ENCODE data around the gene OR1F1.
A peak's percentile ranks its signal among the peaks of the same experiment; 100 is the strongest.

The OR1F1 gene

DNA sequence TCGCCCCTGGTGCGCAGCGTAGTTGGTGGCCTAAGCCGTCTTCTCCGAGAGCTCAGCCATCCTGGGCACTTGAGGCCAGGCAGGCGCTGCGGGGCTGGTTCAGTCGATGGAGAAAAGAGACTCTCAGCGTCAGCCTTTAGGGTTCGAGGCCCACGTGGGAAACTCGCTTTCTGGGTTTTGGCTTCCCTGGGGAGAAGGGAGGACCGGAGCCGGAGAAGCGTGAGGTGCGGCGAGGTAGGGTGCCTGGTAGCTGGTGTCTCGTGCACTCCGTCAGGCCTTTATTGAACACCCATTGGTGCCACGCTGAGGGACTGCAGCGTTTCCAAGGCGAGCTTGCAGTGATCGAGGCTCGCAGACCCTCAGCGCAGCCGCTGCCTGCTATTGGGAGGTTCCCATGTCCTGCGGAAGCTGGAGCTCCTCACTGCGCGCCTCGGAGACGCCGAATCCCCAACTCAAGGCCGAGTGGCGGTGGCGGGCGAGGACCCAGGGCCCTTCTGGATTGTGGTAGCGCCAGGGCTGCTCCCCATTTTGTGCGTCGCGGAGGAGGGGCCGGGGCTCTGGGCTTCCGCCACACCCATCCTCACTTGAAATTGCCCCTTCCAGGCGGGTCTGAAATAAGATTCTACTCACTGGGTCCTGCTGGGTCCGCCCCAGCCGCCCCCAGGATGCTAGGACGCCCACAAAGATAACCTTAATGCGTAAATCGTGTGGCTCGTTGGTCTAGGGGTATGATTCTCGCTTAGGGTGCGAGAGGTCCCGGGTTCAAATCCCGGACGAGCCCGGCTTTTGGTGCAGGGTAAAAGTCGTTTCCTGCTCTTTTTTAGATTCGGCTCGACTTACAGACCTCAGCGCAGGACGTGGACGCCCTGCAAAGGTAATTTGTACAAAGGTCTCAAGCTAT, 1.2 kb downstream of the OR1F1 start:
- Histone ChIP-seq H2BK15ac (replicated peaks; ENCODE audit: low read depth) (no peak overlapping the region), H2BK120ac (ENCODE audit: low read depth, low read length) (no peak overlapping the region), H4K5ac (ENCODE audit: low read length) (no peak overlapping the region), H3K4me1 (ENCODE audit: control insufficient read depth, low read depth, low read length) (no peaks in the 10 kb centered on the region), H3K79me2 (ENCODE audit: control insufficient read depth, insufficient read depth, low read length) (no peaks in the 10 kb centered on the region), H3K56ac (ENCODE audit: low read length) (peak overlapping the region; percentile 92), H3K36me3 (ENCODE audit: control insufficient read depth, insufficient read depth, low read length) (no peaks in the 10 kb centered on the region), H2AK5ac (ENCODE audit: low read length) (no peak overlapping the region), H3K23ac (ENCODE audit: low read length) (peak overlapping the region; percentile 1), H3K4me3 (ENCODE audit: low read length) (peak overlapping the region; percentile 75), H3K18ac (ENCODE audit: low read length) (no peak overlapping the region), H3K27ac (ENCODE audit: low read depth, low read length) (no peak overlapping the region), H3K4me2 (ENCODE audit: low read length) (peak overlapping the region; percentile 54), H3K27me3 (ENCODE audit: insufficient read depth, low read length, poor library complexity) (no peaks in the 10 kb centered on the region), H3K4ac (ENCODE audit: low read depth, low read length) (no peak overlapping the region), H3K9ac (ENCODE audit: low read length) (peak overlapping the region; percentile 82), H2BK5ac (ENCODE audit: low read length) (no peak overlapping the region), H4K8ac (ENCODE audit: low read depth, low read length) (no peak overlapping the region), H3K79me1 (ENCODE audit: low read length) (no peaks in the 10 kb centered on the region)
- no CpG with 5 or more reads among the region's 61 CpGs for WGBS (ENCODE audit: extremely low coverage, insufficient coverage, low lambda C conversion rate)
- DNase-seq: peak; percentile 90

DNA sequence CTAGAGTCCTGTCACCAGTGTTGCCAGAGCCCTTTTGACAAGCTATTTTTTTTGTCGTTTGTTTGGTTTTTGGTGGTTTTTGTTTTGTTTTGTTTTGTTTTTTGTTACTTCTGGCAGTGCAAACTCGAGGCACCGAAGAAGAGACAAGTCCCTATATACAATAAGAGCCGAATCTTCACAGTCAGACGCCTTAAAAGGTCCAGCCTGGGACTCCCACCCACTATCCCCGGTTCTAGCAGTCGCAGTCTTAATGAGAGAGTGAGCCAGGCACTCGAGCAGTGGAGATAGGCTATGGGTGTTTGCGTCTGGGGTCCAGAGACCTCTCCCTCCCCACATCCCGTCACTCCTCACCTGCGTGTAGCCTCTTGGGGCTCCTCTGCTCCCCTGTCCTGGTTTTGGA, 1.9 kb downstream of the OR1F1 start:
- no peak overlapping the region for H2BK5ac ChIP-seq (ENCODE audit: low read length)
- H2BK120ac ChIP-seq (ENCODE audit: low read depth, low read length): no peak overlapping the region
- H3K79me1 ChIP-seq (ENCODE audit: low read length): no peaks in the 10 kb centered on the region
- H3K27me3 ChIP-seq (ENCODE audit: insufficient read depth, low read length, poor library complexity): no peaks in the 10 kb centered on the region
- H3K4me2 ChIP-seq (ENCODE audit: low read length): peak overlapping the region; percentile 1
- H4K8ac ChIP-seq (ENCODE audit: low read depth, low read length): no peak overlapping the region
- H3K4ac ChIP-seq (ENCODE audit: low read depth, low read length): no peak overlapping the region
- H3K56ac ChIP-seq (ENCODE audit: low read length): peak overlapping the region; percentile 31
- H3K79me2 ChIP-seq (ENCODE audit: control insufficient read depth, insufficient read depth, low read length): no peaks in the 10 kb centered on the region
- peak; percentile 23 for DNase-seq
- H3K9ac ChIP-seq (ENCODE audit: low read length): no peak overlapping the region
- no peak overlapping the region for H4K5ac ChIP-seq (ENCODE audit: low read length)
- WGBS (ENCODE audit: extremely low coverage, insufficient coverage, low lambda C conversion rate): no CpG with 5 or more reads among the region's 11 CpGs
- no peaks in the 10 kb centered on the region for H3K36me3 ChIP-seq (ENCODE audit: control insufficient read depth, insufficient read depth, low read length)
- H2BK15ac ChIP-seq (replicated peaks; ENCODE audit: low read depth): no peak overlapping the region
- H3K4me1 ChIP-seq (ENCODE audit: control insufficient read depth, low read depth, low read length): no peaks in the 10 kb centered on the region
- H2AK5ac ChIP-seq (ENCODE audit: low read length): no peak overlapping the region
- no peak overlapping the region for H3K4me3 ChIP-seq (ENCODE audit: low read length)
- H3K27ac ChIP-seq (ENCODE audit: low read depth, low read length): no peak overlapping the region
- no peak overlapping the region for H3K23ac ChIP-seq (ENCODE audit: low read length)
- no peak overlapping the region for H3K18ac ChIP-seq (ENCODE audit: low read length)

DNA sequence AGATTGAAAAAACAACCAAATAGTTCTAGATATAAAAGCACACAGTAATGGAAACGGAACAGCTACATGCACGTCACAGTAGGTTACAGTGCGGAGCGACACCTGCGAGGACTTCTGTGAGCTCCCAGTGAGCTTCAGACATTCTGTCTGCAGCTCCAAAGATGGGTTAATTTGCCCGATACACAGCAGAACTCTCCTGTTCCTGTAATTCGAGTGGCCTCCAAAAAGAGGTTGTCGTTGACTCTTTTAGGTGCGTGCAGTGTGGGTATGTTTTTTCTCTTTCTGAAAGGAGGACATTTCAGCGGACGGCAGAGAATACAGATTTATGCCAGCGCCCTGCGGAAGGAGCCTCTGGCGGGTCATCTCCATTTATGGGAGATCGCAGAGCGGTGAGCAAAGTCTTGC, 2.9 kb downstream of the OR1F1 start:
- Histone ChIP-seq H3K4me3 (ENCODE audit: low read length) (peak overlapping the region; percentile 23), H3K27me3 (ENCODE audit: insufficient read depth, low read length, poor library complexity) (no peaks in the 10 kb centered on the region), H3K4ac (ENCODE audit: low read depth, low read length) (no peak overlapping the region), H2BK15ac (replicated peaks; ENCODE audit: low read depth) (no peak overlapping the region), H2AK5ac (ENCODE audit: low read length) (no peak overlapping the region), H3K4me1 (ENCODE audit: control insufficient read depth, low read depth, low read length) (no peaks in the 10 kb centered on the region), H3K56ac (ENCODE audit: low read length) (no peak overlapping the region), H3K36me3 (ENCODE audit: control insufficient read depth, insufficient read depth, low read length) (no peaks in the 10 kb centered on the region), H3K18ac (ENCODE audit: low read length) (no peak overlapping the region), H3K23ac (ENCODE audit: low read length) (no peak overlapping the region), H3K79me1 (ENCODE audit: low read length) (no peaks in the 10 kb centered on the region), H2BK120ac (ENCODE audit: low read depth, low read length) (no peak overlapping the region), H3K9ac (ENCODE audit: low read length) (peak overlapping the region; percentile 43), H2BK5ac (ENCODE audit: low read length) (no peak overlapping the region), H3K79me2 (ENCODE audit: control insufficient read depth, insufficient read depth, low read length) (no peaks in the 10 kb centered on the region), H3K27ac (ENCODE audit: low read depth, low read length) (no peak overlapping the region), H4K5ac (ENCODE audit: low read length) (no peak overlapping the region), H4K8ac (ENCODE audit: low read depth, low read length) (no peak overlapping the region), H3K4me2 (ENCODE audit: low read length) (peak overlapping the region; percentile 88)
- peak; percentile 41 for DNase-seq
- no CpG with 5 or more reads among the region's 16 CpGs for WGBS (ENCODE audit: extremely low coverage, insufficient coverage, low lambda C conversion rate)

DNA sequence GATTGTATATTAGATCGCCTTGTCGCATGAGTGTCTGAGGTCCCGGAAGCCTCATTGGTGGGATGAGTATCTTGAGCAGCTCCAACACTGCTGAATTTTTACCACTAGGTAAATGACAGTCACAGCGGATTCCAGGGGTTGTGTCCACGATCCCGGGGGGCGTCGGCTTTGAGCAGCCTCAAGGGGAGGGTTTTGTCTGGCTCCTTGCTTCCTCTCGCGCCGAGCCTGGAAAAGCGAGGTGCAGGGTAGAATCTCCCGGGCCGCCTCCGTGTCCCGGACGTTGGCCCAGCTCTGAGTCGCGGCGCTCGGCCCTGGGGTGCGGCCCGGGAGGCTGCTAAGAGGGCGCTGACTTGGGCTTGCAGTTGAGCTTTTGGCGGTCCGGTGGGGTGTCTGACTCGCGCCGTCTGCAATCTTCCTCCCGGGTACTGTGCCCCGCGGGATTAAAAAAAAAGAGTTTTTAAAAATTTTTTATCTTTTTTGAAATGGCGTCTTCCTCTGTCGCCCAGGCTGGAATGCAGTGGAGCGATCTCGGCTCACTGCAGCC, 4.5 kb downstream of the OR1F1 start:
- WGBS (ENCODE audit: extremely low coverage, insufficient coverage, low lambda C conversion rate): no CpG with 5 or more reads among the region's 36 CpGs
- Histone ChIP-seq H3K27me3 (ENCODE audit: insufficient read depth, low read length, poor library complexity) (no peaks in the 10 kb centered on the region), H3K9ac (ENCODE audit: low read length) (no peak overlapping the region), H4K5ac (ENCODE audit: low read length) (no peak overlapping the region), H2BK15ac (replicated peaks; ENCODE audit: low read depth) (no peak overlapping the region), H3K79me2 (ENCODE audit: control insufficient read depth, insufficient read depth, low read length) (no peaks in the 10 kb centered on the region), H3K23ac (ENCODE audit: low read length) (no peak overlapping the region), H3K79me1 (ENCODE audit: low read length) (no peaks in the 10 kb centered on the region), H3K4me1 (ENCODE audit: control insufficient read depth, low read depth, low read length) (no peaks in the 10 kb centered on the region), H3K18ac (ENCODE audit: low read length) (no peak overlapping the region), H3K56ac (ENCODE audit: low read length) (no peak overlapping the region), H3K4ac (ENCODE audit: low read depth, low read length) (no peak overlapping the region), H4K8ac (ENCODE audit: low read depth, low read length) (no peak overlapping the region), H2BK120ac (ENCODE audit: low read depth, low read length) (no peak overlapping the region), H2BK5ac (ENCODE audit: low read length) (no peak overlapping the region), H3K4me2 (ENCODE audit: low read length) (no peak overlapping the region), H3K36me3 (ENCODE audit: control insufficient read depth, insufficient read depth, low read length) (no peaks in the 10 kb centered on the region), H3K27ac (ENCODE audit: low read depth, low read length) (no peak overlapping the region), H2AK5ac (ENCODE audit: low read length) (no peak overlapping the region), H3K4me3 (ENCODE audit: low read length) (no peak overlapping the region)
- DNase-seq: peak; percentile 21

DNA sequence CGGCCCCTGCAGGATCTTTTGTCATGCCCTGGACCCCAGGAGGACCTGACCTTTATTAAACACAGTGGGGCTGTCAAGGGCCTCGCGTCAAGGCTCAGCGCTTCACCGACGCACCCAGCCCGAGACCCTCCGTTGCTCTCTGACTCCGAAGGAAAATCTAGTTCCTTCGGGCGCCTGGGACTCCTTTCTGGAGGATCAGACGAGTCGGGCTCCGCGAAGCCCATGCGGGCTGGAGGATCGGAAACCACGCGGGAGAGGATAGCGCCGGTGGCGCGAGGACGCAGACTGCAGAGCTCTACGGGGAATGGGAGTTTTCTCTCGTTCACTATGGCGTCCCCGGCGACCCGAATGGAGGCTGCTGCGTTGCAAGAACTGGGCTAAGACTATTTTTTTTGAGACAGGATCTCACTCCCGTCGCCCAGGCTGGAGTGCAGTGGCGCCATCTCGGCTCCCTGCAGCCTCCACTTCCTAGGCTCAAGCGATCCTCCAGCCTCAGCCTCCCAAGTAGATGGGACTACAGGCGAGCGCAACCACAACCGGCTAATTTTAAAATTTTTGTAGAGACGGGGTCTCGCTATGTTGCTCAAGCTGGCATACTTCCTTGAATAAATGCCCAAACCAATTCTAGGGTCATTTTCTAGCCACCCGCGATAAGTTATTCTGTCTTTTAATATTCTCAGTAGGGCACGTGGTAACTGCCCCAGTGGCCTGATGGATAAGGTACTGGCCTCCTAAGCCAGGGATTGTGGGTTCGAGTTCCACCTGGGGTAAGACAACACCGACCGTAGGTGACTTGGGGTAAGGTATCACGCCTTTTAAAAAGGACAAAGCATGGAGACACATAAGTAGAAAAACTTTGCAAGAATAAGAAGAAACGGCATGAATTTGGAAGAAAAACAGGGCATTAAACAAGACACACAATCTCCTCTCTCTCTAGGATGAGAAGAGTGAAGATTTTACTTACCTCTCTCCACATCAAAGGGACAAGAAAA, 5.5 kb downstream of the OR1F1 start:
- no peak overlapping the region for H3K9ac ChIP-seq (ENCODE audit: low read length)
- DNase-seq: peak; percentile 40
- H4K5ac ChIP-seq (ENCODE audit: low read length): no peak overlapping the region
- no CpG with 5 or more reads among the region's 49 CpGs for WGBS (ENCODE audit: extremely low coverage, insufficient coverage, low lambda C conversion rate)
- H3K27me3 ChIP-seq (ENCODE audit: insufficient read depth, low read length, poor library complexity): no peaks in the 10 kb centered on the region
- no peaks in the 10 kb centered on the region for H3K79me1 ChIP-seq (ENCODE audit: low read length)
- no peak overlapping the region for H3K56ac ChIP-seq (ENCODE audit: low read length)
- H2BK120ac ChIP-seq (ENCODE audit: low read depth, low read length): no peak overlapping the region
- H3K27ac ChIP-seq (ENCODE audit: low read depth, low read length): no peak overlapping the region
- no peaks in the 10 kb centered on the region for H3K79me2 ChIP-seq (ENCODE audit: control insufficient read depth, insufficient read depth, low read length)
- H2BK5ac ChIP-seq (ENCODE audit: low read length): no peak overlapping the region
- H3K18ac ChIP-seq (ENCODE audit: low read length): no peak overlapping the region
- no peak overlapping the region for H3K23ac ChIP-seq (ENCODE audit: low read length)
- H2BK15ac ChIP-seq (replicated peaks; ENCODE audit: low read depth): no peak overlapping the region
- no peaks in the 10 kb centered on the region for H3K4me1 ChIP-seq (ENCODE audit: control insufficient read depth, low read depth, low read length)
- no peak overlapping the region for H3K4me3 ChIP-seq (ENCODE audit: low read length)
- H4K8ac ChIP-seq (ENCODE audit: low read depth, low read length): no peak overlapping the region
- no peaks in the 10 kb centered on the region for H3K36me3 ChIP-seq (ENCODE audit: control insufficient read depth, insufficient read depth, low read length)
- H2AK5ac ChIP-seq (ENCODE audit: low read length): no peak overlapping the region
- H3K4me2 ChIP-seq (ENCODE audit: low read length): no peak overlapping the region
- no peak overlapping the region for H3K4ac ChIP-seq (ENCODE audit: low read depth, low read length)
